Astrocyte (in vitro differentiated cells and primary cell): Measurements from ENCODE around the gene REPS1.

Experiments used
- CTCF ChIP-seq: IDR thresholded peaks from 2 replicates; pipeline ENCODE4 v1.5.1; 2011; ENCODE audit warnings: low read depth, mild to moderate bottlenecking, inconsistent platforms, low read length, moderate library complexity; ENCODE audit not compliant: insufficient read depth
- EZH2 ChIP-seq: IDR thresholded peaks from 2 replicates; pipeline ENCODE4 v1.6.1; 2012; ENCODE audit warnings: mild to moderate bottlenecking, low read length, inconsistent platforms; ENCODE audit not compliant: insufficient read depth

GRCh38 chr6:138997136-138997535 is 9.1 kb upstream of the REPS1 start:
- TF ChIP-seq CTCF, result no peak
- TF ChIP-seq EZH2, result no peak
